ENCODE measurements around the gene GREB1.

GREB1 gene

GRCh38 chr2:11551569-11552259 is 17.9 kb downstream of the GREB1 start:
- Histone ChIP-seq H3K4me3 (IDR thresholded peaks at IDR 0.05; ENCODE audit: insufficient read depth, low read depth, low read length) (no peak overlapping the region), H3K9ac (no peak overlapping the region), H3K79me2 (ENCODE audit: insufficient read depth, low read depth) (no peaks in the 10 kb centered on the region), H4K20me1 (ENCODE audit: insufficient read depth) (no peaks in the 10 kb centered on the region), H3K4me2 (no peak overlapping the region), H2AFZ (ENCODE audit: low read depth) (no peak overlapping the region), H3K36me3 (ENCODE audit: insufficient read depth) (no peaks in the 10 kb centered on the region), H3K4me1 (ENCODE audit: low read depth, poor library complexity, severe bottlenecking) (peaks cover 24% of the 10 kb centered on the region), H3K27ac (no peak overlapping the region), H3K27me3 (ENCODE audit: insufficient read depth, low read depth) (no peaks in the 10 kb centered on the region)
- no peak for TF ChIP-seq CTCF (conservative IDR thresholded peaks at IDR 0.05; ENCODE audit: low read depth, low read length)

GRCh38 chr2:11552260-11552638 is 18.4 kb downstream of the GREB1 start:
- Histone ChIP-seq H2AFZ (ENCODE audit: low read depth) (no peak overlapping the region), H3K27me3 (ENCODE audit: insufficient read depth, low read depth) (no peaks in the 10 kb centered on the region), H3K36me3 (ENCODE audit: insufficient read depth) (no peaks in the 10 kb centered on the region), H3K27ac (no peak overlapping the region), H3K9ac (no peak overlapping the region), H3K4me1 (ENCODE audit: low read depth, poor library complexity, severe bottlenecking) (peaks cover 24% of the 10 kb centered on the region), H4K20me1 (ENCODE audit: insufficient read depth) (no peaks in the 10 kb centered on the region), H3K4me3 (IDR thresholded peaks at IDR 0.05; ENCODE audit: insufficient read depth, low read depth, low read length) (no peak overlapping the region), H3K4me2 (no peak overlapping the region), H3K79me2 (ENCODE audit: insufficient read depth, low read depth) (no peaks in the 10 kb centered on the region)
- TF ChIP-seq CTCF (conservative IDR thresholded peaks at IDR 0.05; ENCODE audit: low read depth, low read length), result no peak

GRCh38 chr2:11553661-11554398 is 20.0 kb downstream of the GREB1 start:
- no peaks in the 10 kb centered on the region for H3K27me3 ChIP-seq (ENCODE audit: insufficient read depth, low read depth)
- no peak overlapping the region for H3K4me2 ChIP-seq
- no peak for TF ChIP-seq CTCF (conservative IDR thresholded peaks at IDR 0.05; ENCODE audit: low read depth, low read length)
- H4K20me1 ChIP-seq (ENCODE audit: insufficient read depth), result no peaks in the 10 kb centered on the region
- no peak overlapping the region for H3K4me3 ChIP-seq (IDR thresholded peaks at IDR 0.05; ENCODE audit: insufficient read depth, low read depth, low read length)
- H3K4me1 ChIP-seq (ENCODE audit: low read depth, poor library complexity, severe bottlenecking), result peaks cover 24% of the 10 kb centered on the region
- peak overlapping the region; percentile 32; the same call in 1 of the 2 replicates for H3K27ac ChIP-seq
- no peaks in the 10 kb centered on the region for H3K36me3 ChIP-seq (ENCODE audit: insufficient read depth)
- H3K9ac ChIP-seq, result peak overlapping the region; percentile 14; the same call in 1 of the 2 replicates
- H2AFZ ChIP-seq (ENCODE audit: low read depth), result no peak overlapping the region
- H3K79me2 ChIP-seq (ENCODE audit: insufficient read depth, low read depth), result no peaks in the 10 kb centered on the region

GRCh38 chr2:11554399-11554716 is 20.5 kb downstream of the GREB1 start:
- no peak overlapping the region for H2AFZ ChIP-seq (ENCODE audit: low read depth)
- no peaks in the 10 kb centered on the region for H3K27me3 ChIP-seq (ENCODE audit: insufficient read depth, low read depth)
- H3K27ac ChIP-seq, result peak overlapping the region; percentile 32; the same call in 1 of the 2 replicates
- H3K36me3 ChIP-seq (ENCODE audit: insufficient read depth), result no peaks in the 10 kb centered on the region
- peak overlapping the region; percentile 14; the same call in 1 of the 2 replicates for H3K9ac ChIP-seq
- H4K20me1 ChIP-seq (ENCODE audit: insufficient read depth), result no peaks in the 10 kb centered on the region
- no peak for TF ChIP-seq CTCF (conservative IDR thresholded peaks at IDR 0.05; ENCODE audit: low read depth, low read length)
- H3K79me2 ChIP-seq (ENCODE audit: insufficient read depth, low read depth), result no peaks in the 10 kb centered on the region
- peak overlapping the region; percentile 52; the same call in 1 of the 2 replicates for H3K4me2 ChIP-seq
- no peak overlapping the region for H3K4me3 ChIP-seq (IDR thresholded peaks at IDR 0.05; ENCODE audit: insufficient read depth, low read depth, low read length)
- H3K4me1 ChIP-seq (ENCODE audit: low read depth, poor library complexity, severe bottlenecking), result peaks cover 24% of the 10 kb centered on the region

All from KMS-11 (cell line).